Endodermal cell (in vitro differentiated cells): ENCODE data around the gene DCUN1D1. TPM values are rescaled to one million over a fixed set of nuclear protein-coding genes. Genes with fewer than 3 reads are reported as not detected.

ENCODE experiments used
- DNase-seq: peaks from one replicate; pipeline ENCODE4 v3.0.0-alpha.2; 2017
- H3K27ac ChIP-seq: 2 replicates; pipeline ENCODE4 v1.5.1; 2013; ENCODE audit warnings: mild to moderate bottlenecking, low read depth, low read length, moderate library complexity
- H3K27me3 ChIP-seq: 2 replicates; pipeline ENCODE4 v1.6.1; 2013; ENCODE audit warnings: mild to moderate bottlenecking, low read length, moderate library complexity; ENCODE audit not compliant: insufficient read depth, control insufficient read depth, poor library complexity, severe bottlenecking
- H3K36me3 ChIP-seq: 2 replicates; pipeline ENCODE4 v1.7.0; 2013; ENCODE audit warnings: mild to moderate bottlenecking, low read length, moderate library complexity; ENCODE audit not compliant: control insufficient read depth, insufficient read depth
- H3K4me1 ChIP-seq: one replicate; pipeline ENCODE4 v1.7.0; 2013; ENCODE audit warnings: low read length; ENCODE audit not compliant: control insufficient read depth, insufficient read depth
- H3K4me3 ChIP-seq: 2 replicates; pipeline ENCODE4 v1.5.1; 2013; ENCODE audit warnings: mild to moderate bottlenecking, low read length, moderate library complexity
- H3K9ac ChIP-seq: 2 replicates; pipeline ENCODE4 v1.6.1; 2013; ENCODE audit warnings: mild to moderate bottlenecking, low read length, moderate library complexity; ENCODE audit not compliant: poor library complexity, severe bottlenecking; ENCODE audit errors: extremely low read depth
- H3K9me3 ChIP-seq: 2 replicates; pipeline ENCODE4 v1.6.1; 2013; ENCODE audit warnings: mild to moderate bottlenecking, low read length, moderate library complexity; ENCODE audit not compliant: control insufficient read depth
- H3K27ac Mint-ChIP-seq: 2 replicates; pipeline ENCODE4 v1.8.0; 2020; ENCODE audit warnings: mixed read lengths
- H3K27me3 Mint-ChIP-seq: 2 replicates; pipeline ENCODE4 v1.8.0; 2021; ENCODE audit warnings: mild to moderate bottlenecking, mixed read lengths; ENCODE audit not compliant: insufficient read depth
- H3K36me3 Mint-ChIP-seq: 2 replicates; pipeline ENCODE4 v1.8.0; 2020; ENCODE audit warnings: low read depth, mixed read lengths
- H3K4me1 Mint-ChIP-seq: 2 replicates; pipeline ENCODE4 v1.8.0; 2020; ENCODE audit warnings: mixed read lengths
- H3K4me3 Mint-ChIP-seq: 2 replicates; pipeline ENCODE4 v1.8.0; 2020; ENCODE audit warnings: mild to moderate bottlenecking, moderate library complexity, mixed read lengths
- H3K9me3 Mint-ChIP-seq: 2 replicates; pipeline ENCODE4 v1.8.0; 2020; ENCODE audit warnings: mild to moderate bottlenecking, mixed read lengths
- WGBS, 2 experiments: methylation state at CpG; one replicate each; pipeline versions ENCODE4 v1.1.5 to v1.1.7; 2013; ENCODE audit warnings: missing lambda C conversion rate in 2 of 2, mixed read lengths in 1 of 2; ENCODE audit not compliant: insufficient coverage in 1 of 2, insufficient read length in 1 of 2; 5-methylcytosine and 5-hydroxymethylcytosine counted together
- long read RNA-seq, 4 experiments: library from polyadenylated mRNA in 2 of 4; library from RNA in 1 of 4; library from capped mRNA in 1 of 4; stranded (forward) in 3 of 4; unstranded in 1 of 4; transcript quantifications; one replicate each; pipeline ENCODE4 v2.0.0, GENCODE V29; 2020 to 2021; ENCODE audit warnings: inconsistent platforms in 1 of 4
- polyA plus RNA-seq, 2 experiments: library from polyadenylated mRNA; stranded (reverse); fragments of 50-300 nt; gene quantifications; one replicate each; pipeline ENCODE4 v1.2.3, GENCODE V29; 2013
- total RNA-seq, 2 donors: library from RNA; stranded (reverse); fragmentation: NEBNext Ultra II Directional in 1 of 2; extraction: Animal tissue kit (Norgen Biotek cat#: 25700) in 1 of 2; gene quantifications; 2 replicates in 1 of 2; 3 replicates in 1 of 2; pipeline ENCODE4 v1.2.1, GENCODE V29; 2021
- TF ChIP-seq, protein P1 (sequence below): fragments of 200-600 bp; sonication (generic); conservative IDR thresholded peaks from 2 replicates; pipeline ENCODE4 v1.5.0; 2021; ENCODE audit warnings: antibody characterized with exemption, mild to moderate bottlenecking

Gene DCUN1D1
- 10 to 100 TPM; 59.6 to 65.6 TPM for total RNA-seq
- 27.3 TPM for polyA plus RNA-seq (2013, experiment 1 of 2)
- 27.9 TPM for polyA plus RNA-seq (2013, experiment 2 of 2)
- long read RNA-seq, experiment 1, full-length matches to known transcripts, result 6 of 15 reads
- long read RNA-seq, experiment 1, partial matches to known transcripts, result 2 of 15 reads
- long read RNA-seq, experiment 1, other reads (novel, unspliced or antisense), result 7 of 15 reads
- long read RNA-seq, experiment 2, full-length matches to known transcripts, result 43 of 64 reads
- long read RNA-seq, experiment 2, partial matches to known transcripts, result 10 of 64 reads
- long read RNA-seq, experiment 2, other reads (novel, unspliced or antisense), result 11 of 64 reads
- long read RNA-seq, experiment 3, full-length matches to known transcripts, result 64 of 87 reads
- long read RNA-seq, experiment 3, partial matches to known transcripts, result 10 of 87 reads
- long read RNA-seq, experiment 3, other reads (novel, unspliced or antisense), result 13 of 87 reads
- long read RNA-seq, experiment 4, full-length matches to known transcripts, result 28 of 31 reads
- long read RNA-seq, experiment 4, partial matches to known transcripts, result 2 of 31 reads
- long read RNA-seq, experiment 4, other reads (novel, unspliced or antisense), result 1 of 31 reads

DNA sequence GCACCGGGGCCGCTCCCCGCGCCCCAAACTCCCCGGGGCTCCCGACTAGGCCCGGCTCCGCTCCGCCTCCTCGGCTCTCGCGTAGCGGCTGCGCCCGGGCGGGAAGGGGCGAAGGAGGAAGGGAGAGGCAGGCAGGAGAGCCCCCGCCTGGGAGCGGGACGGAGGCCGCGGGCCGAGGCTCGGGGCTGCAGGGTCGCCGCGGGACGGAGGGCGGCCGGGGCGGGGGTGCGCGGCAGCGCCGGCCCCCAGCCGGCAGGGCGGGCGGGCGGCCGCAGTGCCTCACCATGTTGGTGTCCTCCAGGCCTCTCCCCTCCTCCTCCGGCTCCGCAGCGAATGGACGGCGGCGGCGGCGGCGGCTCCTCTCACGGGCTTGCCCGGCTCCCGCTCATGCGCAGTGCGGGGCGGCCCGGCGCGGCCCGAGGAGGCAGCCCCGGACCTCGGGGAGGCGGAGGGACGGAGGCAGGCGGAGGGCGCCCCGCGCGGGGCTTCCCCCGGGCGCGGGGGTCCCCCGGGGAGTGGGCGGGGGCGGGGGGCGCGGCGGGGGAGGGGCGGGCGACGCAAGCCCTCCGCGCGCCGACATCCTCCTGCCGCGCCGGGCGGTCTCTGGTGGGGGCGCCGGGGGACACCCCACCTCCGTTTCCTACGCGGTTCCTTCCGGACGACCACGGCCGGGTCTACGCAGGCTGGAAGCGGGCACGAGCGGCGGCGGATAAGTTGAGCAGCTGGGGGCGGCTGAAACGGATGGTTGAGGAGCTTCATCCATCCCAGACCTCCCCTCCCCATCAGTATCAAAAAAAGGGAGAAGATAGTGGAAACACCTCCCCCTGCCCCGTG lies at the start of gene DCUN1D1:
TSS of gene DCUN1D1 (minus strand) at position 335 of the 834 bp plus-strand sequence. CDS start at position 286, 49 bp downstream.
- Histone ChIP-seq H3K9me3 (no peaks in the 10 kb centered on the region), H3K27ac (peak within 1 kb of the TSS; percentile 26), H3K36me3 (no peaks in the 10 kb centered on the region), H3K9ac (peak within 1 kb of the TSS; percentile 86), H3K4me3 (peak within 1 kb of the TSS; percentile 92), H3K4me1 (no peaks in the 10 kb centered on the region), H3K27me3 (no peaks in the 10 kb centered on the region)
- Mint-ChIP-seq H3K27ac (peak within 1 kb of the TSS; percentile 94), H3K9me3 (no peaks in the 10 kb centered on the region), H3K36me3 (no peaks in the 10 kb centered on the region), H3K4me1 (peaks cover 20% of the 10 kb centered on the region), H3K27me3 (no peaks in the 10 kb centered on the region), H3K4me3 (peak within 1 kb of the TSS; percentile 89)
- 0 to 1% methylated on average over 13 to 100 of the region's 106 CpGs for WGBS, 2 experiments
- TF ChIP-seq, protein P1, sequence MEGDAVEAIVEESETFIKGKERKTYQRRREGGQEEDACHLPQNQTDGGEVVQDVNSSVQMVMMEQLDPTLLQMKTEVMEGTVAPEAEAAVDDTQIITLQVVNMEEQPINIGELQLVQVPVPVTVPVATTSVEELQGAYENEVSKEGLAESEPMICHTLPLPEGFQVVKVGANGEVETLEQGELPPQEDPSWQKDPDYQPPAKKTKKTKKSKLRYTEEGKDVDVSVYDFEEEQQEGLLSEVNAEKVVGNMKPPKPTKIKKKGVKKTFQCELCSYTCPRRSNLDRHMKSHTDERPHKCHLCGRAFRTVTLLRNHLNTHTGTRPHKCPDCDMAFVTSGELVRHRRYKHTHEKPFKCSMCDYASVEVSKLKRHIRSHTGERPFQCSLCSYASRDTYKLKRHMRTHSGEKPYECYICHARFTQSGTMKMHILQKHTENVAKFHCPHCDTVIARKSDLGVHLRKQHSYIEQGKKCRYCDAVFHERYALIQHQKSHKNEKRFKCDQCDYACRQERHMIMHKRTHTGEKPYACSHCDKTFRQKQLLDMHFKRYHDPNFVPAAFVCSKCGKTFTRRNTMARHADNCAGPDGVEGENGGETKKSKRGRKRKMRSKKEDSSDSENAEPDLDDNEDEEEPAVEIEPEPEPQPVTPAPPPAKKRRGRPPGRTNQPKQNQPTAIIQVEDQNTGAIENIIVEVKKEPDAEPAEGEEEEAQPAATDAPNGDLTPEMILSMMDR, result no peak
- peak; percentile 95 for DNase-seq

DNA sequence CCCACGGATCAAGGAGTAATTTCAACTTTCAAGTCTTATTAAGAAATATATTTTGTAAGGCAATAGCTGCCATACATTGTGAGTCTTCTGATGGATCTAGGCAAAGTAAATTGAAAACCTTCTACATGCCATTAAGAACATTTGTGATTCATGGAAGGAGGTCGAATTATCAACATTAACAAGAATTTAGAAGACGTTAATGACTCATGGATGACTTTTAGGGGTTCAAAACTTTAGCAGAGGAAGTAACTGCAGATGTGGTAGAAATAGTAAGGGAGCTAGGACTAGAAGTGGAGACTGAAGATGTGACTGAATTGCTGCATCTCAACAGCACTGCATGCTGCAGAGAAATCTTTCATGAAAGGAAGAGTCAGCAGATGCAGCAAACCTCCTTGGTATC lies 48.1 kb upstream of the DCUN1D1 start:
- Histone ChIP-seq H3K9me3 (peaks cover 14% of the 10 kb centered on the region), H3K36me3 (peaks cover 45% of the 10 kb centered on the region), H3K4me1 (no peaks in the 10 kb centered on the region), H3K4me3 (no peak overlapping the region), H3K9ac (no peak overlapping the region), H3K27me3 (no peaks in the 10 kb centered on the region), H3K27ac (no peak overlapping the region)
- Mint-ChIP-seq H3K27me3 (no peaks in the 10 kb centered on the region), H3K27ac (no peak overlapping the region), H3K4me1 (no peaks in the 10 kb centered on the region), H3K9me3 (no peaks in the 10 kb centered on the region), H3K36me3 (peaks cover 60% of the 10 kb centered on the region), H3K4me3 (no peak overlapping the region)
- TF ChIP-seq, protein P1, result no peak
- WGBS, 2 experiments, result 93 to 96% methylated on average over 2 to 3 of the region's 3 CpGs
- DNase-seq, result no peak

DNA sequence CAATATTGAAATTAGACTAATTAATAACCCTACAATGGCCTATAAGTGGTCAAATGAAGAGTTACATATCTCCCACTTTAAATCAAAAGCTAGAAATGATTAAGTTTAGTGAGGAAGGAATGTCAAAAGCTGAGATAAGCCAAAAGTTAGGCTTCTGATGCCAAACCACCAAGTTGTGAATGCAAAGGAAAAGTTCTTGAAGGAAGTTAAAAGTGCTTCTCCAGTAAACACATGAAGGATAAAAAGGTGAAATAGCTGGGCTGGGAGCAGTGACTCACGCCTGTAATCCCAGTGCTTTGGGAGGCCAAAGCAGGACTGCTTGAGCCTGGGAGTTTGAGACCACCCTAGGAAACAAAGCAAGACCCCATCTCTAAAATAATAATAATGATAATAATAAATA lies 46.9 kb upstream of the DCUN1D1 start:
- Histone ChIP-seq H3K9me3 (peaks cover 14% of the 10 kb centered on the region), H3K36me3 (peaks cover 46% of the 10 kb centered on the region), H3K27me3 (no peaks in the 10 kb centered on the region), H3K4me1 (no peaks in the 10 kb centered on the region), H3K4me3 (no peak overlapping the region), H3K27ac (no peak overlapping the region), H3K9ac (no peak overlapping the region)
- Mint-ChIP-seq H3K36me3 (peaks cover 55% of the 10 kb centered on the region), H3K4me3 (no peak overlapping the region), H3K9me3 (no peaks in the 10 kb centered on the region), H3K4me1 (no peaks in the 10 kb centered on the region), H3K27me3 (no peaks in the 10 kb centered on the region), H3K27ac (no peak overlapping the region)
- TF ChIP-seq, protein P1, result no peak
- no peak for DNase-seq
- 95% methylated on average over 1 of the region's 1 CpG; no CpG with 5 or more reads in 1 of the 2 experiments for WGBS, 2 experiments
